GM10266 (cell line): ENCODE results near the gene MAP1LC3B2.

Experiments used
- DNase-seq: peaks from one replicate; pipeline ENCODE4 v3.0.0; 2012; ENCODE audit errors: extremely low spot score
- CTCF ChIP-seq: IDR thresholded peaks from 2 replicates; pipeline ENCODE4 v1.5.1; 2012; ENCODE audit warnings: mild to moderate bottlenecking, low read depth; ENCODE audit not compliant: control insufficient read depth, insufficient read depth; ENCODE audit errors: missing control alignments

The MAP1LC3B2 gene

DNA sequence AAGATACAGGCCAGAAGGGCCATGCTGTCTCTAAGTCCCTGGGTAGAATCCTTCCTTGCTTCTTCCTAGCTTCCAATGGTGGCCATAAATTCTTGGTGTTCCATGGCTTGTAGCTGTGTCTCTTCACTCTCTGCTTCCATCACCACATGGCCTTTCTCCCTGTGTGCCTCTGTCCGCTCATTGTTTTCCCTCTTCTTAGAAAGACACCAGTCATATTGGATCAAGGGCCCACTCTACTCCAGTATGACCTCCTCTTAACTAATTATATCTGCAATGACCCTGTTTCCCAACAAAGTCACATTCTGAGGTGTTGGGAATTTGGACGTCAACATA, 7.6 kb upstream of the MAP1LC3B2 start:
- no peak for TF ChIP-seq CTCF
- no peak for DNase-seq

DNA sequence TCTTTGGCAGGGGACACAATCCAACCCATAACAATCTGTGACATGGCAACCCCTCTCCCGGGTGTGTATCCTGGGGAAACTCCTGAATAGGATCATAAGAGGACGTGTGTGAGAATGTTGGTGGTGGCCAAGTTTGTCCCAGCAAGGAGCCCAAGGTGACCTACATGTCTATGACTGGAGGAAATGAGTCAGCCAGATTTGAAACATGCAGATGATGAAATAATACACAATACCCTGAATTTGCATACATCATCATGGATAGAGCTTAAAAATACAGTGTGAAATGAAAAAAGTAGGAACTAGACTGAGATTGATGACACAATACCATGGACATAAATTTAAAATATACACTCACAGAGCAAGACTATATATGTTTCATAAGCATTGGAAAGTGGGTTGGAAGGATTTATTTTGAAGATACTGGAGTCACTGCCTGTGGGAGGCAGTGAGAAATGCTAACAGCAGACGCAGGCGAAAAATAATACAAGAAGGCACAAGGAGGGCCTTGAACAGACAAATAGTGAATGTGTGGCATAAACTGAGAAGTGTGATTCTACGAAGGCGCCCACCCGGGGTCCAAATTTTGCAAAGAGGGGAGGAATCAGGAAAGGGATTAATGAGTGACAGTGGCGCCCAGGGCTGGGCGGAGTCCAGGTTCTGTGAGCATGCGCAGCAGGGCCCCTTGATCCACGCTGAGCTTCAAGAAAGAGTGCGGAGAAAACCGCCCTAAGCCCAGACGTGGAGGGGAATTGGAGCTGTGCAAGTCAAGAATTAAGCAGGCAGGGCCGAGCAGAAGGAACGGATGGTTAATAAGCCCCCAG, 7.0 kb upstream of the MAP1LC3B2 start:
- no peak for DNase-seq
- no peak for TF ChIP-seq CTCF

GRCh38 chr12:116552773-116553373, 6.3 kb upstream of the MAP1LC3B2 start:
- no peak for TF ChIP-seq CTCF
- DNase-seq, result no peak

DNA sequence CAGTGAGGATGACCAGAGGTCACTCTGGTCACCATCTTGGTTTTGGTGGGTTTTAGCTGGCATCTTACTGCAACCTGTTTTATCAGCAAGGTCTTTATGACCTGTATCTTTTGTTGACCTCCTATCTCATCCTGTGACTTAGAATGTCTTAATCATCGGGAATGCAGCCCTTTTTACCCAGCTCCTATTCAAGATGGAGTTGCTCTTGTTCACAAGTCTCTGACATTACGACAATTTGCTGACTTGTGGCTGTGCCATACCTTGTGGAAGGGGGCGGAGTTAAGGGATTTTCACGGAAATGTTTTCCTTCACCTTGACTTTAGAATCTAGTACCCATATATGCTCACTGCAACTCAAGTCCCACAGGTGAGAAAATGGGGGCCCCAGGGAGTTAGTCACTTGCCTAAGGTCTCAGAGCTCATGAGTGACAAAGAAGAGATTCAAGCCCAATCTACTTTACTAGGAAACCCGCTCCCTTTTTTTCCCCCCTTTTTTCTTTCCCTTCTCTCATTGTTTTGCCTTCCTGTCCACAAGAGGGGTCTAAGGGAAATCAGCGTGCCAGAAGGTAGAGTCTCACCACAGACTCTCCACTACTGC, 2.7 kb upstream of the MAP1LC3B2 start:
- DNase-seq, result no peak

GRCh38 chr12:116556964-116557698, 2.0 kb upstream of the MAP1LC3B2 start:
- TF ChIP-seq CTCF, result no peak
- DNase-seq, result no peak

More for the DNA sequence above, 2.7 kb upstream of the MAP1LC3B2 start:
- TF ChIP-seq CTCF, result no peak

- no peak for DNase-seq
- no peak for TF ChIP-seq CTCF
These were observed 660 bp upstream of the MAP1LC3B2 start for GRCh38 chr12:116558280-116559161.
